ENCODE measurements around the gene MSLN. TPM values are rescaled to one million over a fixed set of nuclear protein-coding genes. Genes with fewer than 3 reads are reported as not detected.
A peak's percentile ranks its signal among the peaks of the same experiment; 100 is the strongest.

The MSLN gene
- total and polyA plus RNA-seq, 9 of the 15 experiments (the other 6 are each of a cell fraction or from before 2014, with no cell fraction given), result not detected

GRCh38 chr16:739560-740458, 20.7 kb upstream of the MSLN start (continued):
- TF ChIP-seq ELF1 (tag; IDR thresholded peaks at IDR 0.05), result no peak
- TF ChIP-seq RB1 (IDR thresholded peaks at IDR 0.05; ENCODE audit: low read depth), result no peak
- TF ChIP-seq NR1H2 (CRISPR knock-in tag; IDR thresholded peaks at IDR 0.05), result no peak
- TF ChIP-seq ZNF445 (CRISPR knock-in tag; IDR thresholded peaks at IDR 0.05; ENCODE audit: low read depth), result no peak
- TF ChIP-seq, protein P1, sequence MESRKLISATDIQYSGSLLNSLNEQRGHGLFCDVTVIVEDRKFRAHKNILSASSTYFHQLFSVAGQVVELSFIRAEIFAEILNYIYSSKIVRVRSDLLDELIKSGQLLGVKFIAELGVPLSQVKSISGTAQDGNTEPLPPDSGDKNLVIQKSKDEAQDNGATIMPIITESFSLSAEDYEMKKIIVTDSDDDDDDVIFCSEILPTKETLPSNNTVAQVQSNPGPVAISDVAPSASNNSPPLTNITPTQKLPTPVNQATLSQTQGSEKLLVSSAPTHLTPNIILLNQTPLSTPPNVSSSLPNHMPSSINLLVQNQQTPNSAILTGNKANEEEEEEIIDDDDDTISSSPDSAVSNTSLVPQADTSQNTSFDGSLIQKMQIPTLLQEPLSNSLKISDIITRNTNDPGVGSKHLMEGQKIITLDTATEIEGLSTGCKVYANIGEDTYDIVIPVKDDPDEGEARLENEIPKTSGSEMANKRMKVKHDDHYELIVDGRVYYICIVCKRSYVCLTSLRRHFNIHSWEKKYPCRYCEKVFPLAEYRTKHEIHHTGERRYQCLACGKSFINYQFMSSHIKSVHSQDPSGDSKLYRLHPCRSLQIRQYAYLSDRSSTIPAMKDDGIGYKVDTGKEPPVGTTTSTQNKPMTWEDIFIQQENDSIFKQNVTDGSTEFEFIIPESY (CRISPR knock-in tag; IDR thresholded peaks at IDR 0.05), result no peak
- TF ChIP-seq ETS2 (tag; IDR thresholded peaks at IDR 0.05; ENCODE audit: borderline replicate concordance, poor library complexity, severe bottlenecking), result no peak
- TF ChIP-seq NCOA4 (IDR thresholded peaks at IDR 0.05; ENCODE audit: partially characterized antibody), result no peak

DNA sequence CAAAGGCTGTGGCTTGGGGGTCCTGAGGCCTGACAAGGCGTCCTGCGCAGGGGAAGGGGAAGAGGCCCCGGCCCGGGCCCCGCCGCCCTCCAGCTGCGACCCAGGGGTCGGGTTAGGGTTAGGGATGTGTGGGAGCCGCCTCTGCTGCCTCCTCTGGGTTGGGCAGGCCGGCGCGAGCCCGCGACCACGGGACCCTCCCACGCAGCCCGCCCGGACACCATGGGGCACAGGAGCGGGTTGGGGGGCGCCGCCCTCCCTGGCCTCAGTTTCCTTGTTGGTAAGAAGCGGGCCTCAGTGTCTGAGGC, 20.1 kb upstream of the MSLN start:
- ChIA-PET CTCF (ENCODE audit: low intra/inter-chr PET ratio) (interaction anchor here (0.9 to 1.1 kb wide), 2 partner anchors 25 to 348 kb away, joined by 3 to 4 read pairs; partner anchors contain the start of gene METRN), POLR2A (interaction anchor here (0.5 to 1.9 kb wide), 9 partner anchors 9 to 68 kb away, joined by 3 to 11 read pairs (median 4); no protein-coding TSS in a partner anchor)
- Histone ChIP-seq H3K4me2 (ENCODE audit: insufficient read depth, low read length) (peak overlapping the region; percentile 85), H3K9me1 (ENCODE audit: control insufficient read depth, insufficient read depth, low read length) (peaks cover 6% of the 10 kb centered on the region), H3K36me3 (ENCODE audit: control insufficient read depth, insufficient read depth, low read length) (peaks cover 37% of the 10 kb centered on the region; the same call in 2 of the 3 replicates), H3K27ac (ENCODE audit: extremely low read depth, low read depth, low read length) (peak overlapping the region; percentile 90), H3K4me3 (peak overlapping the region; percentile 96), H4K20me1 (replicated peaks; ENCODE audit: control insufficient read depth, insufficient read depth, low read length) (no peaks in the 10 kb centered on the region; the same call in 1 of the 2 replicates), H3K9me3 (replicated peaks; ENCODE audit: control insufficient read depth, insufficient read depth, low read depth, low read length) (no peaks in the 10 kb centered on the region), H3K4me1 (replicated peaks in 1 of 2; ENCODE audit: control insufficient read depth in 2 of 2, insufficient read depth in 2 of 2, low read length in 2 of 2) (peaks cover 18 to 79% of the 10 kb centered on the region in 2 experiments), H2AFZ (ENCODE audit: low read depth, low read length) (peak overlapping the region; percentile 86), H3K27me3 (ENCODE audit: control insufficient read depth in 2 of 2, insufficient read depth in 2 of 2, low read length in 2 of 2) (no peaks in the 10 kb centered on the region), H3K9ac (ENCODE audit: insufficient read depth in 1 of 2, low read depth in 2 of 2, low read length in 2 of 2) (peak overlapping the region; percentile 87 to 95), H3K79me2 (ENCODE audit: control insufficient read depth, insufficient read depth, low read length) (peaks cover 15% of the 10 kb centered on the region)
- intact Hi-C loops (cut with micrococcal nuclease), result no loop called here
- 0% methylated on average over 20 of the region's 22 CpGs for WGBS (ENCODE audit: insufficient coverage, low coverage, missing lambda C conversion rate)
- in situ Hi-C loops (cut with MboI), result loop anchor here (5.0 kb wide), 1 partner anchor 47 kb away; the partner anchor contains the start of genes CHTF18 and RPUSD1
- BruUV-seq (replicated peaks), result TSS peak; percentile 70
- FAIRE-seq, result no peak
- DNase-seq (ENCODE audit: extremely low read depth in 1 of 4, low spot score in 3 of 4), result peak; percentile 43 to 78 (median 66)
- ATAC-seq, result peak; percentile 69
- no peak for TF ChIP-seq ZNF57 (CRISPR knock-in tag; IDR thresholded peaks at IDR 0.05)
- TF ChIP-seq ETV6 (IDR thresholded peaks at IDR 0.05; ENCODE audit: borderline replicate concordance in 1 of 2, low read depth in 2 of 2, low read length in 1 of 2), result no peak
- TF ChIP-seq ETV6 (CRISPR knock-in tag; IDR thresholded peaks at IDR 0.05; ENCODE audit: borderline replicate concordance), result no peak
- peak; percentile 28; the same call in 1 of the 2 replicates for TF ChIP-seq EGR1 (conservative IDR thresholded peaks at IDR 0.05)
- peak; percentile 35 for TF ChIP-seq CHD1 (IDR thresholded peaks at IDR 0.05; ENCODE audit: low read length)
- TF ChIP-seq TGIF2 (CRISPR knock-in tag; IDR thresholded peaks at IDR 0.05), result peak; percentile 42; the same call in 1 of the 2 replicates
- TF ChIP-seq XRCC5 (IDR thresholded peaks at IDR 0.05; ENCODE audit: low read depth, low read length), result 0 out of 2 replicates have a peak, but pooled peaks have one; percentile 21
- no peak for TF ChIP-seq WHSC1 (IDR thresholded peaks at IDR 0.05; ENCODE audit: low read length)
- no peak for TF ChIP-seq HMGXB4 (CRISPR knock-in tag; IDR thresholded peaks at IDR 0.05)
- 0 out of 2 replicates have a peak, but pooled peaks have one; percentile 5 for TF ChIP-seq ARID1B (IDR thresholded peaks at IDR 0.05)
